Stimulated activated CD4-positive, alpha-beta T cell treated with anti-CD3 and anti-CD28 coated beads, Interleukin-2, amount 100 ng/mL, for 4 hours (primary cell): ENCODE data around the gene TM7SF3.

ENCODE experiments used
- DNase-seq: peaks from one replicate; pipeline ENCODE4 v3.0.0-alpha.2; 2020; ENCODE audit warnings: low read depth

TM7SF3 gene

DNA sequence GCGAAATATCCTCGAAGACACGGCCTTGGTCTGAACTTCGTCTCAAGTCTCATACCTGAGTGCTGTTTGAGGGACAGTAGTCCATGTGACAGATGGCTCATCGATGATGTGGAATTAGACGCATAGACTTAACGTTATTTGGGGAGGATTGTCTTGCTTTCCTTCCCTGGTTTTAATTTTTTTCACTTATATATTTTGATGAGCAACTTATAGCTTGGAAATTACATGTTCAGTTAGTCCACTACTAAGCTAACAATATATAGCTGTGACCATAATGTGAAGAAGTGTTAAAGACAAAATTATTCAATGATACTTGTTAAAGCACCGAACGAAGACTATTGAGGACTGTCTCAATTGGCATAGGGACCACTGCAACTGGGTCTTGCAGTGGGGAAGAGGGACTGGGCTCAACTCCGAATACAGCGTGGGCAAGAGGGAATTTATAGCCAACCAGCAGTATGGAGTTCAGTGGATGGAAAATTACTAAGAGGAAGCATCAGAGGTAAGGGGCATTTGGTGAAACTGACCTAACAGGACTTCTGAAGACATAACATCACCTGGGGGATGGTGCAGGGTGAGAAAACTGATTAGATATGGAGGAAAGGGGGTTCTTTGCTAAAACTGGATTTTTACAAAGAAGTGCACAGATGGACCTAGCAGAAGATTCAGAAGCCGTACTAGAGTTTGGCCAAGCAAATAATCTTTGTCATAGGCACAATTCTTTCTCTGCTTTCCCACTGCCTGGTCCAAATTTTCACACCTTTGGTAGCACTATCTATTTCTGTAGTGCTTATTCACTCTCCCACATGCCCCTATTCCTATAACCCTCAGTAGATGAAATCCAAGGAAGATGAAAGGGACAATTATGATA is 910 bp upstream of the TM7SF3 start:
- DNase-seq = peak; percentile 1

DNA sequence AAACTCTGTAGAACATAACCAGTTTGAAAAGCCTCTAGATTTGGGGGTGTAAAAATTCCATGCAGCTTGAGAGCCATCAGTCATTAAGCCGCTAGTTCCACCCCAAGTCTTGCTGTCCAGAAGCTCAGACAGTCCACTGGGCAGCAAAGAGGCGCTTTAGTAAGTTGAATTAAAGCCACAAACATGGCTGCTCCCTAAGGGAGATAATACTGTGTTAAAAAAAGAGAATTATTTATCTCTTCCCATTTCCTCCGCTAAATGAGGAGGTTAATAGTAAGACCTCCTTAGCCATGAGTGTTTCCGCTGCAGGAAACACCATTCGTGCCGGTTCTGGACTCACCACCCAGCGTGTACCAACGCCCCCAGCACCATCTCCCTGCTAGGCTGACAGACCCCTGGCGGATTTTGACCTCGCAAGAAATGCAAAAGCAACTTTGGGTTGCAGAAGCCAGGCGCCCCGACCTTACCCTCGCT is 536 bp downstream of the TM7SF3 start:
- DNase-seq = no peak

DNA sequence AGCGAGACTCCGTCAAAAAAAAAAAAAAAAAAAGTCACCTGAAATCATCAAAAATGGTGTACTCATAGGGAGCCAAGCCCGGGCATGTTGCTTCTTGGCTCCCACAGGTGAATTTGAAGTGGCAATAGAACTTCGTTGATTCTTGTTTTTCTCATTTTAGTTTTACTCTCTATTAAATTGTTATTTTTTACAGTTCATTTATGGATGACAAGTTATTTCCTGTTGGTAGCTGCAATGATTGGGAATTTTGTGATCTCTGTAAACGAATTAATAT is 1.3 kb downstream of the TM7SF3 start:
- DNase-seq = no peak

DNA sequence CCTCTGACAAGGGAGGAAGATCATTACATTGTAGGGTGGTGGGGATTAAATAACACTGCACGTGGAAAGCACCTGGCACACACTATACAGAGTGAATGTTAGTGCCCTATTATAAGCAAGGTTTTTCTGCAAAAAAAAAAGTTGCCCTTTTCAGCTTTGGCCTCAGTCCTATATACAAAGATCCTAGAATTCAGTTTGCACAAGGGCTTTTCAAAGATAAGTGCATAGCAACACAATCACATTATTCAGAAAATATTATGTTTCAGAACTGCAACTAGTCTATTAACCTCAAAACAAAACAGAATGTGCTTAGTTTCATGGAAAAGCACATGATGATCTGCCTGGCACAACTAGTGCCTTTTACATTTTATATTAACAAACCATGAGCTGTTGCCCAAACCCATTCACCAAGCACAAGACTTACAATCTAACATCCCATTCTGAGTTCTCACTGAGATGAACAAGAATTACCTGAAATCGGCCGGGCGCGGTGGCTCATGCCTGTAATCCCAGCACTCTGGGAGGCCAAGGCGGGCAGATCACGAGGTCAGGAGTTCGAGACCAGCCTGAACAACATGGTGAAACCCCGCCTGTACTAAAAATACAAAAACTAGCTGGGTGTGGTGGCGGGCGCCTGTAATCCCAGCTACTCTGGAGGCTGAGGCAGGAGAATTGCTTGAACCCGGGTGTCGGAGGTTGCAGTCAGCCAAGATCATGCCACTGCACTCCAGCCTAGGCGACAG is 1.8 kb downstream of the TM7SF3 start:
- no peak for DNase-seq

DNA sequence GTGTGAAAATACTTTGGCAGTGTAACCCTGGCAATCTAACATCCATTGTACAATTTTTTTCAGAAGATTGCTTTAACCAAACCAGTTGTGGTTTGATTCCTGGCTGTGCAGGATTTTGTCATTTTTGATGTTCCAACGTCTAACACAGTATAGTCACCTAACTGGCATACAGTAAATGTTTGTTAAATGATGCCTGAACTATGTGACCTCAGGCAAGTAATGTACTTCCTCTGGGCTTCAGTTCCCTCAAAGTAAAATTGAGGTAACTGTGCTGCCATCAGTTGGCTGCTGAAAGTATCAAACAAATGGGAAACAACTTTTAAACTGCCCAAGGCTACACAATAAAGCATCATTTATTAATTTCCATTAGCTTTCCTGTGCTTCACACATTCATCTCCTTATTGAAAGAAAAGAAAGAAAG is 4.3 kb downstream of the TM7SF3 start:
- DNase-seq = no peak

DNA sequence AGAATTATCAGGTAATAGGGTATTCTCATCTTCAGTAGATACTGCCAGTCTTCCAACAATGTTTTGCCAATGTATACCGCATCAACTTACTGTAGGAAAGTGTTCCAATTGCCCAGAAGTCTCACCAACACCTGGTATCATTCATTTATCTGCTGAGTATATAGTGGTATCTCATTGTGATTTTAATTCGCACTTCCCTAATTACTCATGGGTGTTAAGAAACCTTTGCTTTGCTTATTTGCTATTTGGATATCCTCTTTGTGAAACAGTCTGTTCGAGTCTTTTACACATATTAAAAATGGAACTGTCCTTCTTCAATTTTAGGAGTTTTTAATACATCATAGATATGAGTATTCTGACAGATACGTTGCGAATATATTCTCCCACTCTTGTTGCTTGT is 6.1 kb downstream of the TM7SF3 start:
- DNase-seq = no peak

DNA sequence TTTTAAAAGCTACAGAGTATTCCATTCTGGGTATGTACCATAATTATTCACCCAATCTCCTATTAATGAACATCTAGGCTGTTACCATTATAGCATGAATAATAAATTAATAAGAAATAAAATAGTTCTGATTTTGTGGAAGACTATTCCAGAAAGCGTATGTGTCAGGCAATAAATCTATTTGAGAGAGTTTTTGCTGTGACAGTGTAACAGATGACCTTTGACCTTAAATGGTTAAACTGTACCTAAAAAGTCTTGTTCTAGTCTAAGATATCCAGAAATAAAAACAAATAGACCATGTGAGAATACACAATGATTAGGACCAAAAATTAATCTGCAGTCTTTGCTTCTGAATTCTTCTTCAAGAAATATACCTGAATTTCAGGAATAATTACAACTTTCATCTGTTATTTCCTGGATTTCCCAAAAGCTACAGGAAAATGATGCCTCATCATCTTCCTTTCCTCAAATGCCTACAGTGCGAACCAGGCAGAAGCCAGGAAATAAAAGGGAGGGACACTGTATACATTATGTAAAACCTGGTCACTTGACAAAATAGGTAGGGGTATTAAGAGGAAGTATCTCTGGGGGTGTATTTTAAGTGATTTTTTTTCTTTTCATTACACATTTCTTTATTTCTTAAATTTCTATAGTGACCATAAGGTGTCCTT is 7.3 kb downstream of the TM7SF3 start:
- DNase-seq = no peak

DNA sequence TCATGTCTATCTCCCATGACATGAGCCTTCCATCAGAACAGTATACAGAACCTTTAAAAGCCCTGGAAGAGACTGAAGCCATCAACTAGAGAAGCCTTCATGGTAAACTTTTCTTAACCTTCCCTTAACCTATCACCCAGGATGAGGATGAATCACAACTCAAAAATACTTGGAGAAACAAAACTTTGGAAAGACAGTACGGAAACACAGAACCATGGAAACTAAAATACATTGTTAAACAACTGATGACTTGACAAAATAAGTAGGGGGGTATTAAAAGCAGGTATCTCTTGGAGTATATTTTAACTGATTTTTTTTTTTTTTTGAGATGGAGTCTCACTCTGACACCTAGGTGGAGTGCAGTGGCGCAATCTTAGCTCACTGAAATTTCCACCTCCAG is 8.7 kb downstream of the TM7SF3 start:
- no peak for DNase-seq

DNA sequence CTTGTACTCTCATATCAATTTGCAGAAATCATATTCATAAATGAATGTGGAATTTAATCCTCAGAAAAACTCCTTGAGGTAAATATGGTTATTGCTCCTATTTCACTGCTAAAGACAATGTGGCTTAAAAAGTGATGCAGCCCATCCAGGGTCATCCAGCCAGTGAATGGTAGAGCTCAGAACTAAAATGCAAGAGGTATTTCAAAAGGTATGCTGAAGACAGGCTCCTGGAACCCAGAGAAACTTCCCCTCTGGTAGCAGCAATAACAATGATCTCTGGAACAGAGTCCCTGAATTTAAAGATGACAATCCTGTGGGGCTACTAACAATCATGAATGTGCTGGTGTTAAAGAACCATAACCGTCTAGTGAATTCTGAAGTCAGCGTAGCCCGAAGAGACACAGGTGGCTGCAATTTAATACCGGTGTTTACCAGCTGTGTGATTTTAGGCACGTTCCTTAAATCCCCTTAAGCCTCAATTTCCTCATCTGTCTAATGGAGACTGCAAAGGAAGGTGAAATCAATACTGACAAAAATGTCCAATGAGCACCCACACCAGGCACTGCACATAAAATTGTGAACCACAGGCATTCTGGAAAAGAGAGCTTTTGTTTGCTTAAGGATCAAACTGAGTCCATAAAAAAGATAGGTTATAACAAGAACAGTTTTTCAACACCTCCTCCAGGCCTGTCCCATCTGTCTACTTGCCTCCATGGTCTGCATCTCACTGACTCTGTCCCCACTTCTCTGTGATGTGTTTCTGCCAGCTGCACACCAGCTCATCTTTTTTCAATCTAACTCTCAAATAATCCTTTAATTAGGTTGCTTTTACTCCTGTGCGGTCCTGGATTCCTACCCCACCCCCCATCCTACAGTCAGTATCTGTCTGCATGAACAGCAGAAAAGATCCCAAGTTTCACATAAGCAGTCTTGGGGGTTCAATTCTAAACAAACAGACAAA is 10.5 kb downstream of the TM7SF3 start:
- DNase-seq = no peak

DNA sequence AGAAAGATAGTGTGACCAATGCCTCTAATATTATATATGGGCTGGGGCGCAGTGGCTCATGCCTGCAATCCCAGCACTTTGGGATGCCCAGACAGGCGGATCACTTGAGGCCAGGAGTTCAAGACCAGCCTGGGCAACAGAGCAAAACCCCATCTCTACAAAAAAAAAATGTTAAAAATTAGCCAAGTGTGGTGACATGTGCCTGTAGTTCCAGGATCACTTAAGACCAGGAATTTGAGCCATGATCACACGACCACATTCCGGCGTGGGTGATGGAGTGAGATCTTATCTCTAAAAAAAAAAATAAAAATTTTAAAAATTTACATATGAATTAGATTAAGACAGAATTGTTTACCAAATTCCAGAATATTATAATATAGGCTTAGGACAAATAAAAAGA is 12.0 kb downstream of the TM7SF3 start:
- DNase-seq = no peak

DNA sequence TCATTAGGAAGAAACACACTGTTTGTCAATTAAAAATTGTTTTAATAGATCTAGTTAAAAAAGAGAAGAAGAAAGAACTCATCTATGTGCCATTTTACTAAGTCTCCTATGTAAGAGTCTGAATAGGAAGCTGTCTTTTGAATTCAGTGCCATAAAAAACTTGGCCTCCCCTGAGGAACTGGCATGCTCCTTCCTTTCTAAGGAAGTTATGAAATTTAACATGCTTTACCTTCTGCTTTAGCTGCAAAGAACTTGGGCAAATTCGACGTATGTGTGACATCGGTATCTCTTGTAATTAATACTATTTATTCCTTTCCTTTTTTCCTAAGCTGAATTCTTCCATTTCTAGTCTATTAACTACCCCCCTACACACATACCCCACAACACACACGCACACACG is 12.5 kb downstream of the TM7SF3 start:
- no peak for DNase-seq

DNA sequence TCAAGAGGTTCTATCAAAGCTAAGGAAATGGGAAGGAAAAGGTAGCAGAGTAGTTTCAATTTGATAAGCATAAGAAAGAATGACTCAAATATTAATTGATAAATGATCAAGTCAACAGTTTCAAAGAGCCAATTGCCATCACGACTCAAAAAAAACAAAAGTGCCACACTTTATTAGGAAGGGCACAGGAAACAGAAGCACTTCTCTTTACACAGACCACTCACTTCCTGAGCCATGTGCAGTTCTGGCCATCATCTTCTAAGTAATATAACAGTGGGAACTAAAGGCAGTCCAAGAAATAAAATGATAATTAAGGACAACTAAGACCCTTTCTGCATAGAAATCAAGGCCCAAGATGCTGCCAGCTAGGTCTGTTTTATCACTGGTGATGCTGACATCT is 13.2 kb downstream of the TM7SF3 start:
- DNase-seq = no peak

DNA sequence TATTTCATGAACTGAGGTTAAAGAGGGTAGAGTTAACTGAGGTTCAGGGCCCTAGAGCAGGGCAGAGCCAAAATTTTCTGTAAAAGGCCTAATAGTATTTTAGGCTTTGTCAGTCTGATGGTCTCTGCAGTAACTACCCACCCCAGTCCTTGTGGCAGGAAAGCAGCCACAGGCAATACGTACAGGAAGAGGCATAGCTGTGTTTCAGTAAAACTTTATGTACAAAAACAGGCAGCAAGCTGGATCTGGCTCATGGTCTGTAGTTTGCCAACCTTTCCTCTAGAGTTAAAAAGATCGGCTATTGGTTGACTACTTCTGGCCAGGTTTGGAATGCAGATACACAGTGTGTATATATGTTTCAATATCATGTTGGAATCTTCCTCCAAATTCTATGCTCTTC is 17.2 kb downstream of the TM7SF3 start:
- DNase-seq = no peak

DNA sequence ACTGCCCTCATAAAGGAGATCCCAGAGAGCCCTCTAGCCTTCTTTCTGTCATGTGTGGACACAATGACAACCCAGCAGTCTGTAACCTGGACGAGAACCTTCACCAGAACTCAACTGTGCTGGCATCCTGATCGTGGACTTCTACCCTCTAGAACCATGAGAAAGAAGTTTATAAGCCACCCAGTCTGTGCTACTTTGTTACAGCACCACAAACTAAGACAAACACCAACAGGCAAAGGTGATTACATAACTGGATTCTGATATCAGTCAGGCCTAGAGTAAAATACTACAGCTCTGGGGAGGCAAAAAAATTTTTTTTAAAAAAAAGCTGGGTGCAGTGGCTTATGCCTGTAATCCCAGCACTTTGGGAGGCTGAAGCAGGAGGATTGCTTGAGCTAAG is 18.5 kb downstream of the TM7SF3 start:
- no peak for DNase-seq

DNA sequence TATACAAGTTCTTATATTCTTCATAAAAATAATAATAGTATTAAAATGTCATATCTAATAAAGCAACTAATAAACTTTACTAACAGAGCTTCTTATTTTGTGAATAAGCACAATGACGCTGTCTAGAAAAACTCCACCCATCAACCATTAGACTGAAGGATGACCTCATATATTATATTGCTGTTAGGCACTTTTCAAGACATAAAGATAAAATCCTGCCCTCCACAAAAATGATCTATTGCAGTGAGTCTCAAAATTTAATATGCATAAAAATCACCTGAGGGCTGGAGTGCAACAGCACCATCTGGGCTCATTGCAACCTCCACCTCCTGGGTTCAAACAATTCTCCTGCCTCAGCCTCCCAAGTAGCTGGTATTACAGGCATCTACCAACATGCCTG is 20.1 kb downstream of the TM7SF3 start:
- DNase-seq = no peak

DNA sequence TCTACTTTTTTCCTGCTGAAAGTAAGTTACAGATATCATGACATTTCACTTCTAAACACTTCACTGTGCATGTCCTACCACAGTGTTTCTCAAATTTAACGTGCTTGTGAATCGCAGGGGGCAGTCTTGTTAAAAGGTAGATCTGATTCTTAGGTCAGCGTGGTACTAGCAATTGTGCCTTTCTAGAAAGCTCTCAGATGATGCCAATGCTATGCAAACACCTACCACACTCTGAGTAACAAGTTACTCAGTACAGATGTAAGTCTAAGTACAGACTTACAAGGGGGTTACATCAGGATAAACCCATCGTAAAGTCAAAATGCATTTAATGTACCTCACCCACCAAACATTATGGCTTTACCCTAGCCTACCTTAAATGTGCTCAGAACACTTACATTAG is 22.4 kb downstream of the TM7SF3 start:
- no peak for DNase-seq

DNA sequence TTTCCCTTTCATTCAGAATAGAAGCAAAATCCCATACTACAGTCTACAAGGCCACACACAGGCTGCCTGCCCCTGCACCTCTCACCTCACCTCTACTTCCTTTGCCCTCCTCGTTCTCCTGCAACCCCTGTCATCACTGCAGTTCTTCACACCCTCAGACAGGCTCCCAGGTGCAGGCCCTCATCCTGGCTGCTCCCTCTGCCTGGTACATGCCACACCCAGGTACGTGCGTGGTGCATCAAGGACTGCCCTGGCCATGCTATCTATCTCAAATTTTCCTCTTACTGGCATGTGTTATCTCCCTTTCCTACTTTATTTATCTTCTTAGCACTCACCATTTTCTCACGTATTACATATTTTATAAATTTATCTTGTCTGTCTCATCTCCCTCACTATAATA is 24.3 kb downstream of the TM7SF3 start:
- no peak for DNase-seq

DNA sequence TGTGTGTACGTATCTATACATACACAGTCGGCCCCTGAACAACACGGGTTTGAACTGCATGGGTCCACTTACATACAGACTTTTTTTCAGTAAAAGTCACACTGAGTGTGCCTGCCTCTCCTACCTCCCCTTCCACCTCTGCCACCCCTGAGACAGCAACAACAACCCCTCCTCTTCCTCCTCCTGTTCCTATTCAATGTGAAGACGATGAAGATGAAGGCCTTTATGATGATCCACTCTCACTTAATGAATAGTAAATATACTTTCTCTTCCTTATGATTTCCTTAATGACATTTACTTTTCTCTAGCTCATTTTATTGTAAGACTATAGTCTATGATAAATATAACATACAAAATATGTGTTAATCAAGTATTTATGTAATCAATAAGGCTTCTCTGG is 25.5 kb downstream of the TM7SF3 start:
- DNase-seq = no peak

DNA sequence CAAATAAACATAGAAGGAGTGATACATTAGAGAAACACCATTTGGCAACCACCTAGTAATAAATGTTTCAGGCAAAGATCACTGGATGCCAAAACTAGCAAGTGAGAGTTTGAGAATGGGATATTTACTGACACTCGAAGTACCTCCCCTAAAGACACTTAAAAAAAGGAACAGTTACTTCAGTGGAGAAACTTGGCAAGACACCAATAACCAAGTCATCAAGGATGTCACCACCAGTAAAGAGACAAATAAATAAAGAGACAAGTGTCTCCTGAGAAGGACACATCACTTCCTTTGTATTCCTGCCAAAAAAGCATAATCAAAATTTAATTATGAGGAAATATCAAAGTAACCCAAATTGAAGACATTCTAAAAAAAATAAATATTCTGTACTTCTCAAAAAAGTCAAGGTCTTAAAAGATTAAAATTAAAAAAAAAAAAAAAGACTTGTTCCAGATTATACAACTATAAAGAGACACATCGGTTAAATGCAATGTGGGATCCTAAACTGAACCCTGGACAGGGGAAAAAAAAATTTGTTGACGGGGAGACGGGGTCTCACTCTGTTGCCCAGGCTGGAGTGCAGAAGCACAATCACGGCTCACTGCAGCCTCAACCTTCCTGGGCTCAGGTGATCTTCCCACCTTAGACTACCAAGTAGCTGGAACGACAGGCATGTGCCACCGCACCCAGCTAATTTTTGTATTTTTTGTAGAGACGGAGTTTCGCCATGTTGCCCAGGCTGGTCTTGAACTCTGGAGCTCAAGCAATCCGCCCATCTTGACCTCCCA is 26.4 kb downstream of the TM7SF3 start:
- no peak for DNase-seq

DNA sequence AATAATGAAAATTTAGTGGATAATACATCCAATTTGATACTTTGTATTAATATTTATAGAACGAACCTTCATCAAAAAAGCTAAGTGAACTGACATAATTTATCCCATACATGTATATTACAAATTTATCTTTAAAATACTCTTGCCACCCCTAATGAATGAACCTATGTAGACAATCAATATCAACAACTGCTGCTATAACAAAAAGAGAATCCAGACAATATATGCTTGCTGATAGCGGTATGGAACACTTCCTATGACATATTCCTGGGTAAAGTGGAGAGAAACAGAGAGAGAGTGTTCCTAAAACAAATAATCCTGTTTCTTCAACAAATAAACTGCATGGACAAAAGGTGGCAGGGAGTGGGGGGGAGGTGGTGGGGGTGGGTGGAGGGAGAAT is 31.3 kb downstream of the TM7SF3 start:
- DNase-seq = no peak

DNA sequence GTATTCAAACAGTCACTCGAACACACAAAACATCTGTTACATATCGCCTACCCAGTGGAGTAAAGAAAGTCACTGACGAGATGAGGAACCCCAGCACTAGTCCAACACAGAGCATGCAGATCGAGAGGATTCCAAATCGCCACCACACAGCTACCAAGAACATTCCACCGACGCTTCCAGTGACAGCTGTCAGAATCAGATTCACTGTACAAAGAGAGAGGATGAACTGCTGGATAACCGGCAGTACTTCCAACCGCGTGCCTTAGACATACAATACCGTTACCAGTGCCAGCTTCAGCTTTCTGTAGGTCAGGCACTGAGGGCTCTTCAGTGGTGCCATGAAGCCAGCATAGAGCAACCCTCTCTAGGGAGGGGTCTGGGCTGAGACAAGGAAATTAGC is 34.5 kb downstream of the TM7SF3 start:
- DNase-seq = no peak
